Measurements from ENCODE around the gene MSX2.

MSX2 gene

DNA sequence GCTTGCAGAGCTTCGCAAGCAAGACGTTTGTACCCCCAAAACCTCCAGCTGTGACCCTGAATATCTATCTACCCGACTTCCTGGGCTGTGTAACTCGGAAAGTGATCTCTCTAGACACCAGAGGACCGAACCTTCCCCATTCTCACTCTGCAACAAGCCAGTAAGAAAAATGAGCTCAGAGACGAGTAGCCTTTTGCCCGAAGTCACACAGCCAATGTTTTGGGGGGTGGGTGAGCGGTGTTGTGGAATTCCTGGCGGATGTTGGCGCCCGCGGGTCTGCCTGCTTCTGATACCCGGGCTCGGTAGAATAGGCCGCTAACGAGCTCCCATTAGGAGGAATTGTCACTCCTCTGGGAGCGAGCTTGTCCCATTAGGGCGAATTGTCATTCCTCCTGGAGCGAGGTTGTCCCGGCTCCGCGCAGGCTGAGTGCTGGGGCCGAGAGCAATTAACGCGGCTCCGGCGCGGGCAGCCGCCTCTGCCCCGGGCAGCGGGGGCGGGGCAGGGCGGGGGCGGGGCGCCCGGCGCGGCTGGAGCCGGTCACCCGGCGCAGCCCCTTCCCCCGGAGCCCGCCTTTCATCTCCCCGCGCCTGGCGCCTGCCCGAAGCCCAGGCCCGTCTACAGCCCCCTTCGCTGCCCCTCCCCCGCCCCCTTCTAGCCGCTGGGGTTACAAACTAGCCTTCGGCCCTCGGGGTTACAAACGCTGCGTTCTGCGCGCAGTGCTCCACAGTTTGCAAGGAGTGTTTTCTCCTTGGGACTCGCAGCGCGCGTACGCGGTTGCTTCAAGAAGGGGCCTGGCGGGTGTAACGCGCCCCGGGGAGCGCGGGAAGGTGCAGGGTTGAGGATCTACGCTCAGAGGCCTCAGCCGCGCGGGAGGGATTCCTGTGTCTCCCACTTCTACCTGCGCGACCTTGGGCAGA lies 3.5 kb upstream of the MSX2 start:
- Histone ChIP-seq H3K36me3 (ENCODE audit: insufficient read depth, low read length) (no peaks in the 10 kb centered on the region), H3K27me3 (ENCODE audit: control insufficient read depth, insufficient read depth, low read length) (peaks cover 60% of the 10 kb centered on the region), H3K4me3 (ENCODE audit: low read length) (peak overlapping the region; percentile 55), H3K9ac (ENCODE audit: low read depth, low read length) (no peak overlapping the region), H3K4me1 (ENCODE audit: control insufficient read depth, insufficient read depth, low read length) (peaks cover 12% of the 10 kb centered on the region), H3K9me3 (replicated peaks; ENCODE audit: low read length) (no peaks in the 10 kb centered on the region), H3K4me2 (ENCODE audit: low read length) (peak overlapping the region; percentile 65)

DNA sequence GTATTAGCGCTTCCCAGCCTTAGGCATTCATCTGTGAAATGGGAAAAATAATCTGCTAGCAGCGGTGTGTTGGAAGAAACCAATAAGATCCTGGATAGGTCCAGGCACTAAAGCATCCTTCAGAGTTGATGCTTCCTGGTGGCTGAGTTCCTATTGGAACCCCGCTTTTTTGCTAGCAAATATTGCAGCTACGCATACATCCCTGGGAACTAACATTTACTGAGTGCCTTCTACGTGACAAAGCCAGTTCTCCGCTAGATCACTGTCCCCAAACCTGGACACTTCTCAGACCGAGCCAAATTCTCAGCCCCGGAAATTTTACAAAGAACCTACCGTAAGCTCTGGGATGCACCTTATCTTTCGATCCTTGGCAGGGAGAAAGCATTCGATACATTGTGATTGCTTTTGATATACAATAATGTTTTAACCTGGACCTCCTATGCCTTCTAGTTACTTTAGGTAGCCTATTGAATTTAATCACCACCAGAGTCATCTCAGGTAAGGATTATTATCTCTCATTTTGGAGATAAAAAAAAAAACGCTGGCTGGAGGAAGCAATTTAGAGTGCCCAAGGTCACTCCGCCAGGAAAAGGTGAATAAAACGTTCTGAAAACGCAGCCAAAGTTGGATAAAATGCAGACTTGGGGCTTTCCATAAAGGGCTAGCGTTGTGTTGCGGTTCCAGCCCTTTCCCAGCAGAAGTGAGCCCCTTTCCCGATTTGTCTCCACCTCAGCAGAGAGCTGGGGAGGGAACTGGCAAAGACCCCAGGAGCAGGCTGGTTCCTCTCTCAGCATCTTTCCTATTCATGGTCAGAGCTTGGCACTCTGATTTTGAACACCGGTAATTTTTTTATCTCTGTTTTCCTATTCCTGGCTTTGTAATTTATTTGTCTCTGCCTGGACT lies 2.6 kb upstream of the MSX2 start:
- Histone ChIP-seq H3K9me3 (replicated peaks; ENCODE audit: low read length) (no peaks in the 10 kb centered on the region), H3K4me3 (ENCODE audit: low read length) (peak overlapping the region; percentile 55), H3K36me3 (ENCODE audit: insufficient read depth, low read length) (no peaks in the 10 kb centered on the region), H3K9ac (ENCODE audit: low read depth, low read length) (no peak overlapping the region), H3K4me2 (ENCODE audit: low read length) (peak overlapping the region; percentile 65), H3K4me1 (ENCODE audit: control insufficient read depth, insufficient read depth, low read length) (peaks cover 12% of the 10 kb centered on the region), H3K27me3 (ENCODE audit: control insufficient read depth, insufficient read depth, low read length) (peaks cover 60% of the 10 kb centered on the region)

DNA sequence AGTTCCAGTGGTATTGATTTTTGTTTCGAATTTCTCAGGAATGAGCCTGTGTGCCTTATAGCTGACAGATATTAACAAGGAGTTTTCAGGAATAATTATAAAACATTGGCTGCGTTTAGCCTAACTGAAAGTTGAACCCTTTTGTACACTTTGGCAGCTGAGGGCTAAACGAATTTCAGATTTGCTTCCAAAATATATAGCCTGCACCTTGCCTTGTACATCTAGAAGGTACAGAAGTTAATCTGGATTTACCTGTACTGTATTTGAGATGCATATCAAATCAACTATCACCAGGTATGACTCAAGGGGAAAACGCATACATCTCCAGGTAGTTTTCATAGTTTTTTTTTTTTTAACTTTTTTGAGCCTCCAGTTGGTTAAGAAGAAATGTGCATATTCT lies 1.9 kb upstream of the MSX2 start:
- no peak overlapping the region for H3K4me3 ChIP-seq (ENCODE audit: low read length)
- H3K36me3 ChIP-seq (ENCODE audit: insufficient read depth, low read length), result no peaks in the 10 kb centered on the region
- H3K9ac ChIP-seq (ENCODE audit: low read depth, low read length), result no peak overlapping the region
- no peaks in the 10 kb centered on the region for H3K9me3 ChIP-seq (replicated peaks; ENCODE audit: low read length)
- peaks cover 58% of the 10 kb centered on the region for H3K27me3 ChIP-seq (ENCODE audit: control insufficient read depth, insufficient read depth, low read length)
- H3K4me1 ChIP-seq (ENCODE audit: control insufficient read depth, insufficient read depth, low read length), result peaks cover 12% of the 10 kb centered on the region
- no peak overlapping the region for H3K4me2 ChIP-seq (ENCODE audit: low read length)

DNA sequence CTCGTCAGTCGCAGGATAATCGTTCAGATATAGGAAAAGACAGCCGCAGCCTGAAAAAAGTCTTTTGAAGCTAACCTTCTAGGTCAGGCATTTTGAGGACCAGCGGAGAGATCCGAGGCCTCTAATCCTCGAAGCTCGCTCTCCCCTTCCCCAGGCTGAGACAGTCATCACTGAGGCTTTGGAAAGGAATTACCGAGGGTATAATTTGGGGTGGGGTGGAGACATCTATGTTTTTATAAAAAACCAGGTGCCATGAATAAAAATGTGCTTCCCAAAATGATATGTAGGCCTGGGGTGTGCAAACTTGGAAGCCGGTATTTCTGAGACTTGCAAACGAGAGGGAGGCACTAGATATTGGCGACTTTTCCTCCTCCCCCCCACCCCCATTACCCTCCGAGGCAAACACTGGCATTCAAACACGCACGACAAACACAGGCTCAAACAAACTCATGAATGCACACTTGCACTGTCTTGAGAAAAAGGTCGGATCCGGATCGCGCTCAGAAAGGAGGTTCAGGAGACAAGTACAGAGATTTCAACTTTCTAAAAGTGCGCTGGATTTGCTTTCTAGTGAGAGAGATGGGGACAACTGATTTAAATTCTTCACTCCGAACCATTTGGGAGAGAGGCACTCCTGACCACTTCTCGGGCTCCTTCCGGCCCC lies 935 bp upstream of the MSX2 start:
- Histone ChIP-seq H3K4me2 (ENCODE audit: low read length) (peak overlapping the region; percentile 88), H3K4me1 (ENCODE audit: control insufficient read depth, insufficient read depth, low read length) (peaks cover 12% of the 10 kb centered on the region), H3K9me3 (replicated peaks; ENCODE audit: low read length) (no peaks in the 10 kb centered on the region), H3K9ac (ENCODE audit: low read depth, low read length) (peak overlapping the region; percentile 87), H3K36me3 (ENCODE audit: insufficient read depth, low read length) (no peaks in the 10 kb centered on the region), H3K27me3 (ENCODE audit: control insufficient read depth, insufficient read depth, low read length) (peaks cover 49% of the 10 kb centered on the region), H3K4me3 (ENCODE audit: low read length) (peak overlapping the region; percentile 92)

DNA sequence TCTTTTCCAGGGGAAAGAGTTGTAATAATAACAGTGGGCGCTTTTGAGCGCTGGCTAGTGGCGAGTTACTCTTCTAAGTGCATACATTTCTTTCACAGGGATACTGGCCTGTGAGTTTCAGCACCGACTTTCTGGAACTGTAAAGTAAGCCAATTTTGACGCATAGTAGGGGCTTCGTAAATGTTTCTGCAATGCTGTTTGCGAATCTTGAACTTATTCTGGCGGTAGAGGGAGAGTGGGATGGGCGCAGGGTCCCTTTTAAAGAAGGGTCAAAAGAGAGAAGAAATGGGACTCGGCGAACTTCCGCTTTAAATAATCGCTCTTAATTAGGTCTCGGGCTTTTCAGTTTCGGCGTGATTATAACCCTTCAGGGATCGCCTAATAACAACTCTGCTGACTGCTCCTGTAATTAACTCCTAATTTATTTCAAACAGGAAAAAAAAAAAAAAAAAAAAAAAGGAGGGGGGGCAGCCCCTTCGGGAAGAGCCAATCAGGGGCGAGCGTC lies 351 bp upstream of the MSX2 start:
- H3K27me3 ChIP-seq (ENCODE audit: control insufficient read depth, insufficient read depth, low read length), result peaks cover 43% of the 10 kb centered on the region
- H3K4me1 ChIP-seq (ENCODE audit: control insufficient read depth, insufficient read depth, low read length), result peaks cover 12% of the 10 kb centered on the region
- no peaks in the 10 kb centered on the region for H3K9me3 ChIP-seq (replicated peaks; ENCODE audit: low read length)
- H3K4me3 ChIP-seq (ENCODE audit: low read length), result peak overlapping the region; percentile 92
- H3K9ac ChIP-seq (ENCODE audit: low read depth, low read length), result peak overlapping the region; percentile 87
- peak overlapping the region; percentile 88 for H3K4me2 ChIP-seq (ENCODE audit: low read length)
- no peaks in the 10 kb centered on the region for H3K36me3 ChIP-seq (ENCODE audit: insufficient read depth, low read length)

DNA sequence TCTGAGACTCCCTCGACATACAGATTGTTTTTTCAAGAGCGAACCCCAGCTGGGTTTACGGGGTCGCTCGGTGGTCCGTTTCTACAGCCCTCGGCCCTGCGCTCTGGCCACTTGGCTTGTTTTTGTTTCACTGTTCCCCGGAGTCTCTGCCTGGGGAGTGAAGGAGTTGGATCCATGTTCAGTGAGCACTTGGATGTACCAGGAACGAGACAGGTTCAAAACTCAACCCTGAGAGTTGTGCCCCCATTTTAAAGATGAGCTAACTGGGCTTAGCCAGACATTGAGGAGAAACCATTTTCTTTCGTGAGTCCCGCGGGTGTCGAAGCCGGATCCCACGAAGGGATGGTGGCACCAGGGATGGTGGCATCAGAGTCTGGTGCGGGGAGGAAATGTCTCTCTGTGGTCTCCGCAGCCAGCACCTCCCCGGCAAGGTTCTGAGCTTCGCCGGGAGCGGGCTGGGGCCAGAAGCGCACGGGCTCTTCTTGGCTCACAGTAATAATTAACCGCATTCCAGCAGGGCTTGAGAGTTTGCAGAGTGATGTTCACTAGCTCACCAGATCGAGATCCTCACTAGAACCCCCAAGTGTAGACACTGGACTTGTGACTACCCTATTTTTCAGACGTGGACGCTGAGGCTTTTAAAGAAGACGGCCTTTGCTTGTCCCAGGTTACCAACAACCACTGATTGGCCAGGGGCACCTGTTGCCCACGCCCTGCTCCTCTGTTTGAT lies 1.0 kb downstream of the MSX2 start:
- peaks cover 4% of the 10 kb centered on the region for H3K36me3 ChIP-seq (ENCODE audit: insufficient read depth, low read length)
- peak overlapping the region; percentile 87 for H3K9ac ChIP-seq (ENCODE audit: low read depth, low read length)
- H3K4me2 ChIP-seq (ENCODE audit: low read length), result peak overlapping the region; percentile 91
- H3K4me3 ChIP-seq (ENCODE audit: low read length), result peak overlapping the region; percentile 92
- H3K9me3 ChIP-seq (replicated peaks; ENCODE audit: low read length), result no peaks in the 10 kb centered on the region
- H3K27me3 ChIP-seq (ENCODE audit: control insufficient read depth, insufficient read depth, low read length), result peaks cover 29% of the 10 kb centered on the region
- H3K4me1 ChIP-seq (ENCODE audit: control insufficient read depth, insufficient read depth, low read length), result peaks cover 12% of the 10 kb centered on the region

DNA sequence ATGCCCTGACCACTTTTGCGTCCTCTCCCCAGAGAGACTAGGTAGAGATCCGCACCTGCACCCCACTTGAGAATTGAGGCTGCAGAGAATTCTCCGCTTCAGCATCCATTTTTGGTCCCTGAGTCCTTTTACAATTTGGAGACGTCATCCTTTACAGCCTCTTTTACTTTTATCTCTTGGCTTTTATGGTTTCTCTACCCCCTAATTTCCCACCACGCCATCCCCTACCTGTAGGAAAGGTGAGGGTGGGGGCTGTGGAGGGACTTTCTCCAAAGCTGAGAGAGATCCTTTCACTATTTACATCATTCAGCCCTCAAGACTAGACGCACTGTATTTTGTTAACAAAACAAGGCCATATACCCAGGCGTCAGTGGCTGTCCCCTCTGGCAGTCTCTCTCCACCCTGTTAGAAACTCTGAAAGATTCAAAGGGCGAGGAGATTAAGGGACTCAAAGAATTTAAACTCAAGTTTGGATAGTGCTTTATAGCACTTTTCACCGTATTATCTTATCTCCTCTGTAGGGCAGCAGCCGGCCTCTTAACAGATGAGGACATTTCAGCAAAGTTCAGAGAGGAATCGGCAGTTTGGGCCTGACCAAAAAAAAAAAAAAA lies 1.7 kb downstream of the MSX2 start:
- H3K4me1 ChIP-seq (ENCODE audit: control insufficient read depth, insufficient read depth, low read length), result peaks cover 12% of the 10 kb centered on the region
- H3K9me3 ChIP-seq (replicated peaks; ENCODE audit: low read length), result no peaks in the 10 kb centered on the region
- H3K4me2 ChIP-seq (ENCODE audit: low read length), result peak overlapping the region; percentile 91
- peaks cover 4% of the 10 kb centered on the region for H3K36me3 ChIP-seq (ENCODE audit: insufficient read depth, low read length)
- H3K27me3 ChIP-seq (ENCODE audit: control insufficient read depth, insufficient read depth, low read length), result peaks cover 25% of the 10 kb centered on the region
- H3K9ac ChIP-seq (ENCODE audit: low read depth, low read length), result no peak overlapping the region
- H3K4me3 ChIP-seq (ENCODE audit: low read length), result peak overlapping the region; percentile 92

DNA sequence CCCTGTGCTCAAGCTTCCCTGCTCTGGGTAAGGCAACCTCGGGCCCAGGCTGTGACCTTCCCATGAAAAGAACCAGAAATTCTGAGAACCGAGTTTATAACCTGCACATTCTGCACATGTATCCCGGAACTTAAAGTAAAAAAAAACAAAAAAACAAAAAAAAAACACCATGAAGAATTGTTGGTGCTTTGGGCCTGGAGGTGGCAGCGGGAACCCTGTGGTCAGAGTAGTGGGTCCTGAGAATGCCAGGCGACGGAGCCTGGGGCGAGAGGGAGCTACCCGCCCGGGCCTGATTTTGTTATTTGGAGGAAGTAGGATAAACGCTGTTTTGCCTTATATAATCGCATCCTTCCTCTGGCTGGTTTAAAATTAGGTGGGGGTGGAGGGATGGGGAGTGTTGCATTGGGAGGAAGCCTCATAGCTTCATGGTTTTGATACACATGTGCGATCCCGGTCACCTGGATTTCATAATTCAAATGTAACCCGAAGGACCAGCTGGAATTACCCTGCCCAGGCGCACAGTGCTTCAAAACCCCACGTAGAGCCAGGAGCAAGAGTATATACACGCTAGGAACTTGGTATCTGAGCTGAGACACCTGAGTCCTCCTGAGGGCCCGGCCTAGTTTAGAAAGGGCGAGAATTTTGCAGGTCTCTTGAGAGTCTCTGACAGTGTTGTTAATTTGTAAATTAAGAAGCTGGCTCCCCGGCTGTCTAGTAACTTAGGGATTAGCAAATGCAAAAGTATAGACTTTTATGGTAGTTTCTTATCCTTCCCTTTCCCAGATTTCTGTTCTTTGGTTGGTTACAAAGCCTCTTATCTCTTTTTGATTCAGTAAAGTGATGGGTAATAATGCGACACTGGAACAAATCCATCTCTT lies 2.8 kb downstream of the MSX2 start:
- peaks cover 12% of the 10 kb centered on the region for H3K4me1 ChIP-seq (ENCODE audit: control insufficient read depth, insufficient read depth, low read length)
- peak overlapping the region; percentile 17 for H3K4me2 ChIP-seq (ENCODE audit: low read length)
- H3K9ac ChIP-seq (ENCODE audit: low read depth, low read length), result no peak overlapping the region
- no peak overlapping the region for H3K4me3 ChIP-seq (ENCODE audit: low read length)
- peaks cover 15% of the 10 kb centered on the region for H3K27me3 ChIP-seq (ENCODE audit: control insufficient read depth, insufficient read depth, low read length)
- H3K36me3 ChIP-seq (ENCODE audit: insufficient read depth, low read length), result peaks cover 4% of the 10 kb centered on the region
- no peaks in the 10 kb centered on the region for H3K9me3 ChIP-seq (replicated peaks; ENCODE audit: low read length)

DNA sequence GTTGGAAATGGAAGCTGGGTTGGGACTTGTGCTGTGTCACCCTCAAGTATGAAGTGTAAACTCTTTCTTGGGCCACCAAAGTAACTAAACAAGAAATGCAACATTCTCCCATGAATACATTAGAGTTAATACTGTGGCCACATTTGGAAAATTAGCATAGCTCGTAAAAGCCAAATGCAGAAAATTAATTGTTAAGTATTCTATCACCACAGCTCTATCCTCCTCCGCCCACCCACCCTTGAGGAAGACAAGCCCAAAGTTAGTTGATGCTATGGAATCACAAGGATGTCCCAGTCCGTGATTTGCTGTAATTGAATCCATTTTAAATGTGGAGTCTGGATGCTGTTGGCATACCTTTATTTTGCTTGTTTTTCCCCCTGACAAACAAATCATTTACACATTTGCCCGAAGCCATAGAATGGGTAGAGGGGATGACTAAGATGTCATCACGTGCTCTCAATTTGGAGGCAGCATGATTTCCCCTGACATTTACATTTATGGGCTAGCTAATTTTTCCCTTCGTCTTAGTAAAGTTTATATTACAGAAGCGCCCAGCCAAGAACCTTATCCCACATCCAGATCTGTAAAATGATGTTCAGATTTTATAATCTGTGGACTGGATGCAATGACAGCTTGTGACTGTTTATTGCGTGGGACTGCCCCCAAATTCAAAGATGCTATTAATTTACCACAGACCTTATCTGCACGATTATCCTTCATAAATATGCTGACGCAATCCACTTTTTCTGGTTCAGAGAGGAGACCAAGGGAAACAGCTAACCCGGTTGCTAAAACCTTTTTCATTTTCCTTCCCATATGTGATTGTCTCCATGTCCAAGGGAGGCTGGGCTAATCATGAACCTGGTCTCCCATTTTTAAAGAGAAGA lies 3.7 kb downstream of the MSX2 start:
- no peak overlapping the region for H3K4me2 ChIP-seq (ENCODE audit: low read length)

More for the DNA sequence above, 3.7 kb downstream of the MSX2 start:
- H3K9ac ChIP-seq (ENCODE audit: low read depth, low read length), result no peak overlapping the region
- peaks cover 6% of the 10 kb centered on the region for H3K27me3 ChIP-seq (ENCODE audit: control insufficient read depth, insufficient read depth, low read length)
- H3K4me1 ChIP-seq (ENCODE audit: control insufficient read depth, insufficient read depth, low read length), result peaks cover 12% of the 10 kb centered on the region
- H3K36me3 ChIP-seq (ENCODE audit: insufficient read depth, low read length), result peaks cover 4% of the 10 kb centered on the region
- H3K4me3 ChIP-seq (ENCODE audit: low read length), result no peak overlapping the region
- no peaks in the 10 kb centered on the region for H3K9me3 ChIP-seq (replicated peaks; ENCODE audit: low read length)
